Left ventricle myocardium inferior (tissue), 1 donor: ENCODE measurements around the gene SPTBN1. TPM values are rescaled to one million over a fixed set of nuclear protein-coding genes. Genes with fewer than 3 reads are reported as not detected.

Experiments used
- DNase-seq: peaks from one replicate; pipeline ENCODE4 v3.0.0-alpha.2; 2020
- H3K27ac ChIP-seq: fragments of 200-600 bp; replicated peaks from 2 replicates; pipeline ENCODE4 v1.8.0; 2021
- H3K27me3 ChIP-seq: fragments of 200-600 bp; 2 replicates; pipeline ENCODE4 v1.8.0; 2021; ENCODE audit warnings: low read depth
- H3K36me3 ChIP-seq: fragments of 200-600 bp; 2 replicates; pipeline ENCODE4 v1.8.0; 2021
- H3K4me1 ChIP-seq: fragments of 200-600 bp; 2 replicates; pipeline ENCODE4 v1.8.0; 2021
- H3K4me3 ChIP-seq: fragments of 200-600 bp; 2 replicates; pipeline ENCODE4 v1.8.0; 2021; ENCODE audit warnings: mild to moderate bottlenecking, moderate library complexity
- H3K9me3 ChIP-seq: fragments of 200-600 bp; replicated peaks from 2 replicates; pipeline ENCODE4 v1.8.0; 2021
- CTCF ChIP-seq: fragments of 200-600 bp; IDR thresholded peaks from 2 replicates; pipeline ENCODE4 v1.8.0; 2021; ENCODE audit warnings: antibody characterized with exemption, mild to moderate bottlenecking, borderline replicate concordance
- intact Hi-C: fragments of 100-400 bp; cut with micrococcal nuclease; formaldehyde crosslinking; loops from one replicate; pipeline ENCODE4 v1.11.0; 2022
- total RNA-seq: library from RNA; stranded (reverse); fragmentation: NEBNext Ultra II Directional; extraction: Animal tissue kit (Norgen Biotek cat#: 25700); gene quantifications from one replicate; pipeline ENCODE4 v1.2.1, GENCODE V29; 2021
- donor health status: DM: no; HTN: yes; CAD: no; lungs with severe emphysema.

The SPTBN1 gene
- total RNA-seq, 1 donor from 2014 or later = 484 TPM

GRCh38 chr2:54603357-54603756, 147.2 kb downstream of the SPTBN1 start:
- DNase-seq = no peak
- H3K4me1 ChIP-seq = peaks cover 100% of the 10 kb centered on the region
- no peak for TF ChIP-seq CTCF
- H3K27me3 ChIP-seq = no peaks in the 10 kb centered on the region
- H3K9me3 ChIP-seq = no peaks in the 10 kb centered on the region
- peaks cover 15% of the 10 kb centered on the region for H3K36me3 ChIP-seq
- H3K4me3 ChIP-seq = no peak overlapping the region
- intact Hi-C loops = no loop called here
- H3K27ac ChIP-seq = peak overlapping the region; percentile 80

GRCh38 chr2:54603796-54604195, 147.7 kb downstream of the SPTBN1 start:
- intact Hi-C loops = no loop called here
- no peak for DNase-seq
- Histone ChIP-seq H3K4me3 (peak overlapping the region; percentile 15), H3K4me1 (peaks cover 100% of the 10 kb centered on the region), H3K27me3 (no peaks in the 10 kb centered on the region), H3K36me3 (peaks cover 12% of the 10 kb centered on the region), H3K9me3 (no peaks in the 10 kb centered on the region), H3K27ac (peak overlapping the region; percentile 80)
- no peak for TF ChIP-seq CTCF

- intact Hi-C loops = no loop called here
- no peak for TF ChIP-seq CTCF
- no peaks in the 10 kb centered on the region for H3K9me3 ChIP-seq
- H3K36me3 ChIP-seq = peaks cover 2% of the 10 kb centered on the region
- H3K27ac ChIP-seq = peak overlapping the region; percentile 80
- H3K4me1 ChIP-seq = peaks cover 99% of the 10 kb centered on the region
- no peaks in the 10 kb centered on the region for H3K27me3 ChIP-seq
- no peak for DNase-seq
- peak overlapping the region; percentile 15 for H3K4me3 ChIP-seq
These were observed 148.7 kb downstream of the SPTBN1 start for GRCh38 chr2:54604871-54605270.

DNA sequence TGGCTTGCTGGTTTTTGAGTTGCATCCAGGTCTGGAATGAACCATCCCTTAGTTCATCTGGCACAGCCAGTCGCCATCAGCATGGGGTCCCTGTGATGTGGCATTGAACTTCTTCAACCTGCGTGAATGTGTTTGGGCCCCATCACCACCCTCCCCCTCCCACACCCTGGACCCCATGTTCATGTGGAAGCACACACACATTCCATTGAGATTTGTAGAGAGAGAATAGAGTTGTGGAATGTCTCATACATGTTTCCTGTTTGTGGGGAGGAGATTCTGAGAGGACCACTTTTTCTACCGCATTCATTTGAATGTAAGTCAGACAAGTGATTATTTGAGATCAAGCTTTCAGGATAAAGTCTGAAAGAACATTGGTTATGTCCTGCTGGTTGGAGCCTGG, 149.7 kb downstream of the SPTBN1 start:
- intact Hi-C loops = no loop called here
- no peak for DNase-seq
- Histone ChIP-seq H3K4me1 (peaks cover 99% of the 10 kb centered on the region), H3K36me3 (no peaks in the 10 kb centered on the region), H3K4me3 (no peak overlapping the region), H3K27me3 (no peaks in the 10 kb centered on the region), H3K9me3 (no peaks in the 10 kb centered on the region), H3K27ac (peak overlapping the region; percentile 80)
- no peak for TF ChIP-seq CTCF

GRCh38 chr2:54606393-54606958, 150.3 kb downstream of the SPTBN1 start:
- Histone ChIP-seq H3K27ac (peak overlapping the region; percentile 80), H3K9me3 (no peaks in the 10 kb centered on the region), H3K36me3 (no peaks in the 10 kb centered on the region), H3K4me3 (no peak overlapping the region), H3K4me1 (peaks cover 99% of the 10 kb centered on the region), H3K27me3 (no peaks in the 10 kb centered on the region)
- TF ChIP-seq CTCF = no peak
- intact Hi-C loops = no loop called here
- peak; percentile 55 for DNase-seq
